Liver (tissue), 3 donors: ENCODE results near the gene ZNF880.

Experiments
- CTCF ChIP-seq: fragments of 150-350 bp; IDR thresholded peaks from 2 replicates; pipeline ENCODE4 v1.5.1; 2017; ENCODE audit warnings: improper control_type of control experiment, low read depth, low read length; ENCODE audit not compliant: missing input control
- HNF4A ChIP-seq, 2 donors: conservative IDR thresholded peaks; 2 replicates each; pipeline ENCODE4 v1.6.1; 2016; ENCODE audit warnings: antibody characterized with exemption in 2 of 2, mild to moderate bottlenecking in 2 of 2
- donor health status: healthy.
- donor health status: healthy.

- TF ChIP-seq HNF4A (conservative IDR thresholded peaks at IDR 0.05) = no peak
- no peak for TF ChIP-seq CTCF
Observed at GRCh38 chr19:52331757-52332156, 38.0 kb upstream of the ZNF880 start.
